ENCODE data around the gene SUN2. TPM values are rescaled to one million over a fixed set of nuclear protein-coding genes. Genes with fewer than 3 reads are reported as not detected.
"Not testable (repeated sequence)": the region's sequence is repeated elsewhere in the genome, so short reads cannot be mapped to it uniquely, and the experiment has no call there.

SUN2 gene, protein sequence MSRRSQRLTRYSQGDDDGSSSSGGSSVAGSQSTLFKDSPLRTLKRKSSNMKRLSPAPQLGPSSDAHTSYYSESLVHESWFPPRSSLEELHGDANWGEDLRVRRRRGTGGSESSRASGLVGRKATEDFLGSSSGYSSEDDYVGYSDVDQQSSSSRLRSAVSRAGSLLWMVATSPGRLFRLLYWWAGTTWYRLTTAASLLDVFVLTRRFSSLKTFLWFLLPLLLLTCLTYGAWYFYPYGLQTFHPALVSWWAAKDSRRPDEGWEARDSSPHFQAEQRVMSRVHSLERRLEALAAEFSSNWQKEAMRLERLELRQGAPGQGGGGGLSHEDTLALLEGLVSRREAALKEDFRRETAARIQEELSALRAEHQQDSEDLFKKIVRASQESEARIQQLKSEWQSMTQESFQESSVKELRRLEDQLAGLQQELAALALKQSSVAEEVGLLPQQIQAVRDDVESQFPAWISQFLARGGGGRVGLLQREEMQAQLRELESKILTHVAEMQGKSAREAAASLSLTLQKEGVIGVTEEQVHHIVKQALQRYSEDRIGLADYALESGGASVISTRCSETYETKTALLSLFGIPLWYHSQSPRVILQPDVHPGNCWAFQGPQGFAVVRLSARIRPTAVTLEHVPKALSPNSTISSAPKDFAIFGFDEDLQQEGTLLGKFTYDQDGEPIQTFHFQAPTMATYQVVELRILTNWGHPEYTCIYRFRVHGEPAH
- 100 to 1,000 TPM; 120 to 121 TPM for total RNA-seq

DNA sequence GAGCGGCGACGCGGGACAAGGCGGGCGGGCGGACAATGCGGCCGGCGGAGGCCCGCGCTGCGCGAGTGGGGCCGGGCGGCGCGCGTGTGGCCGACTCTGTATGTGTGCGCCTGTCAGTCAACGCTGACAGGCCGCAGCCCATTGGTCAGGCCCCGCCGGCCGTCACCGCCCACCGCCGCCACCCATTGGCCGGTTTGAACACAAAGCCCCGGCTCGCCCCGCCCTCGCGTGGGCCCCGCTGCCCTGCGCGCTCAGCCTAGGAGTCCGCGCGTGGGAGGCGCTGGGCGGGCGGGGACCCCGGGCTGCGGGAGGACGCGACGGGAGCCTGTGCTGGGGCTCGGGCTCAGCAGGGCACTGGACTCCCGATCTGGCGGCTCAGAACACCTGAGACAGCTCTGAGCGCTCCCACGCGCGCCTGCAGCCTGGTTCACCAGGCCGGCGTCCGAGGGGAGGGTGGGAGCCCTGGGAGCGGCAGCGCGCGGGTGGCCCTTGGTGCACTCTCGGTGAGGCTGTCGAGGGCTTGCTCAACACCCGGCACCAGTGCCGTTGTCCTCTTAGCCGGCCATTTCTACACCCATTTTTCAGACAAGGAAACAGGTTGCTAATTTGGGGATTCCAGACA is at the start of gene SUN2:
Gene SUN2, minus strand, starts transcription at position 88 of the 622 bp plus-strand sequence. CDS start 3,370 bp downstream, outside the sequence.
- intact Hi-C loops (cut with micrococcal nuclease) = loop anchor here (2.0 to 10.0 kb wide), 6 partner anchors 39 to 574 kb away; partner anchors contain the start of genes DNAL4, MAFF, NPTXR and PLA2G6
- peak; percentile 94 for DNase-seq
- Mint-ChIP-seq H3K27ac (peak within 1 kb of the TSS; percentile 92), H3K9me3 (no peaks in the 10 kb centered on the region), H3K4me3 (peak within 1 kb of the TSS; percentile 92), H3K36me3 (ENCODE audit: low read depth) (peaks cover 20% of the 10 kb centered on the region), H3K27me3 (ENCODE audit: low read depth) (no peaks in the 10 kb centered on the region), H3K4me1 (ENCODE audit: low read depth) (peaks cover 52% of the 10 kb centered on the region)
- CTCF ChIA-PET = interaction anchor here (1.2 to 1.5 kb wide), 3 partner anchors 10 to 23 kb away, joined by 3 to 12 read pairs (median 7); no protein-coding TSS in a partner anchor

DNA sequence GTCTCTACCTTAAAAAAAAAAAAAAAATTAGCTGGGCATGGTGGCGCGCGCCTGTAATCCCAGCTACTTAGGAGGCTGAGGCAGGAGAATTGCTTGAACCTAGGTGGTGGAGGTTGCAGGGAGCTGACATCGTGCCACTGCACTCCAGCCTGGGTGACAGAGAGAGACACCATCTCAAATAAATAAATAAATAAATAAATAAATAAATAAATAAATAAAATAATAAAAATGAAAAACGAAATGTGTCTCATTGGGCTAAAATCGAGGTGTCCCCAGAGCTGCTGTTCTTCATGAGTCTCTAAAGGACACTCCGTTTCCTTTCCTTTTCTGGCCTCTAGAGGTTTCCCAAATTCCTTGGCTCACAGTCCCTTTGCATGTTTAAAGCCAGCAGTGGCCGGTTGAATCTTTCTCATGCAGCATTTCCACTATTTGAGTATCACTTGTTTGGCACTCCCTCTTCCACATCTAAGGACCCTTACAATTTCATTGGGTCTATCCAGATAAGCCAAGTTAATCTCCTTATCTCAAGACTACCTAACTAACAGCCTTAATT is 49.3 kb upstream of the SUN2 start:
- H3K4me1 Mint-ChIP-seq (ENCODE audit: low read depth); H3K27ac Mint-ChIP-seq; CTCF ChIA-PET; H3K27me3 Mint-ChIP-seq (ENCODE audit: low read depth); H3K4me3 Mint-ChIP-seq; H3K9me3 Mint-ChIP-seq; intact Hi-C loops (cut with micrococcal nuclease); DNase-seq; H3K36me3 Mint-ChIP-seq (ENCODE audit: low read depth): not testable (repeated sequence)

DNA sequence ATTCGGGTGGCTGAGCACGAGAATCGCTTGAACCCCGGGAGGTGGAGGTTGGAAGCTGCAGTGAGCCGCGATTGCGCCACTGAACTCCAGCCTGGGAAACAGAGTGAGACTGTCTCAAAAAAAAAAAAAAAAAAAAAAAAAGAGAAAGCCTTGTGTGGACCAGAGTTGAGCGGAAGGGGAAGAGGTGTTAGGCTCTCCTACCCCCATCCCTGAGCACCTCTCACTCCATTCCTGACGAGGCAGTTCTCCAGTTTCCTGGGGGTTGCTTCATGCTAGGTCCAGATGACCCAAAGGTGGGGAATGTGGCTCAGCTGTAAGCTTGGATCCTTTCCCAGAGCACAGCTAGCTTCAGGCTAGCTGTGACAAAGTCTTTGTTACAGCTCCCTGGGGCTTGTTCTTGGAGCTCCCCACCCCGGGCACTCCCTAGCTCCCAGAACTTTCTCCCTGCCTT is 46.9 kb upstream of the SUN2 start:
- no peaks in the 10 kb centered on the region for H3K36me3 Mint-ChIP-seq (ENCODE audit: low read depth)
- intact Hi-C loops (cut with micrococcal nuclease) = no loop called here
- no peak overlapping the region for H3K27ac Mint-ChIP-seq
- peaks cover 16% of the 10 kb centered on the region for H3K4me1 Mint-ChIP-seq (ENCODE audit: low read depth)
- H3K9me3 Mint-ChIP-seq = peaks cover 4% of the 10 kb centered on the region
- CTCF ChIA-PET = interaction anchor here (0.6 kb wide), 1 partner anchor 10 kb away, joined by 5 read pairs; no protein-coding TSS in a partner anchor
- no peaks in the 10 kb centered on the region for H3K27me3 Mint-ChIP-seq (ENCODE audit: low read depth)
- DNase-seq = no peak
- H3K4me3 Mint-ChIP-seq = no peak overlapping the region

DNA sequence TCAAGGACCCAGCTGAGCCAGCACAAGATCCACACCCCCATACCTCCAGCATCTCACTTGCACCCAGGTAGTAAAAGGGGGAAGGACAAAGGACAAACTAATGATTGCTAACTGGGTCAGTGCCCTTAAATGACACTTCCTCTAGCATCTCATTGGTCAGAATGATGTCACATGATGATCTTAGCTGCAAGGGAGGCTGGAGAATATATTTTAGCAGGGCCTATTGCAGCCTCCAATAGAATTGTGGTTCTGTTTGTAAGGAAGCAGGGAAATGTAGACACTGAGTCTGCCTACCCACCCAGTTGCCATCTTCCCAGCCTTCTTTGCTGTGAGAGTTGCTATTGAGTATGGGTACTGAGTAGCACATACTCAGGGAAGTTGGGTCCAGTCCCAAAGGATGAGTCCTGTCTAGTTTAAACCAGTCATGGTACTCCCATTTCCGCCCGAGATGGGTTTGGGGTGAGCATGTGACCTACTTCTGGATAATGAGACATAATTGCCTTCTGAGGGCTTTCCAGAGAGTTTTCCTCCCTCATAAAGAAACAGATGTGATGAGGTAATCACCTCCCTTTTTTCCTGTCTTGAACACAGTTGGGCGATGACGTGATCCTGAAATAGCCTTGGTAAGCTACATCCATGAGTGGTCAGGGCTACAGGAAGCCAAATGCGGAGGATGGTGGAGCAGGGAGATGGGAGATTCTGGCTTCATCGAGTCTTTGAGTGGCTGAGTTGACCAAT is 43.6 kb upstream of the SUN2 start:
- H3K4me3 Mint-ChIP-seq = no peak overlapping the region
- H3K36me3 Mint-ChIP-seq (ENCODE audit: low read depth) = no peaks in the 10 kb centered on the region
- CTCF ChIA-PET = interaction anchor here (0.6 kb wide), 1 partner anchor 613 kb away, joined by 4 read pairs; no protein-coding TSS in a partner anchor
- no peak for DNase-seq
- peaks cover 16% of the 10 kb centered on the region for H3K4me1 Mint-ChIP-seq (ENCODE audit: low read depth)
- peaks cover 4% of the 10 kb centered on the region for H3K9me3 Mint-ChIP-seq
- no peak overlapping the region for H3K27ac Mint-ChIP-seq
- no peaks in the 10 kb centered on the region for H3K27me3 Mint-ChIP-seq (ENCODE audit: low read depth)
- intact Hi-C loops (cut with micrococcal nuclease) = no loop called here

DNA sequence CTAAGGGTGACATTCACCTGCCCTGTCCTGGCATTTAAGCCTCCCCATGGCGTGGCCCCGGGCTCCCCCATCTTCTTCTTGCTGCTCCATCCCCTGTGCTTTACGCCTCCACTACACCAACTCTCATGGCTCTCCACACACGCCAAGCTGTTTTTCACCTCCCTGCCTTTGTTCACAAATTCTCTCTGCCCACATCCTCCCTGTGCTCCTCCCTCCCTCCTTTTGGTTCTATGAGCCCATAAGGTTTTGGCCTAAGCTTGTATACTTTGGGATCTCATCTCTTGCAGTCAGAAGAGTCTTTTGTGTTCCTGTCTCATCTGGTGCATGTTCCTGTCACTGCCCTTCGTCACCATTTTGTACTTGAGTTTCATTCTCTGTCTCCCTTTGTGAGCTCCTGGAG is 42.7 kb upstream of the SUN2 start:
- Mint-ChIP-seq H3K36me3 (ENCODE audit: low read depth) (no peaks in the 10 kb centered on the region), H3K27me3 (ENCODE audit: low read depth) (no peaks in the 10 kb centered on the region), H3K4me3 (no peak overlapping the region), H3K4me1 (ENCODE audit: low read depth) (peaks cover 13% of the 10 kb centered on the region), H3K27ac (no peak overlapping the region), H3K9me3 (peaks cover 4% of the 10 kb centered on the region)
- CTCF ChIA-PET = interaction anchor here (0.6 kb wide), 1 partner anchor 614 kb away, joined by 4 read pairs; no protein-coding TSS in a partner anchor
- no peak for DNase-seq
- intact Hi-C loops (cut with micrococcal nuclease) = no loop called here

DNA sequence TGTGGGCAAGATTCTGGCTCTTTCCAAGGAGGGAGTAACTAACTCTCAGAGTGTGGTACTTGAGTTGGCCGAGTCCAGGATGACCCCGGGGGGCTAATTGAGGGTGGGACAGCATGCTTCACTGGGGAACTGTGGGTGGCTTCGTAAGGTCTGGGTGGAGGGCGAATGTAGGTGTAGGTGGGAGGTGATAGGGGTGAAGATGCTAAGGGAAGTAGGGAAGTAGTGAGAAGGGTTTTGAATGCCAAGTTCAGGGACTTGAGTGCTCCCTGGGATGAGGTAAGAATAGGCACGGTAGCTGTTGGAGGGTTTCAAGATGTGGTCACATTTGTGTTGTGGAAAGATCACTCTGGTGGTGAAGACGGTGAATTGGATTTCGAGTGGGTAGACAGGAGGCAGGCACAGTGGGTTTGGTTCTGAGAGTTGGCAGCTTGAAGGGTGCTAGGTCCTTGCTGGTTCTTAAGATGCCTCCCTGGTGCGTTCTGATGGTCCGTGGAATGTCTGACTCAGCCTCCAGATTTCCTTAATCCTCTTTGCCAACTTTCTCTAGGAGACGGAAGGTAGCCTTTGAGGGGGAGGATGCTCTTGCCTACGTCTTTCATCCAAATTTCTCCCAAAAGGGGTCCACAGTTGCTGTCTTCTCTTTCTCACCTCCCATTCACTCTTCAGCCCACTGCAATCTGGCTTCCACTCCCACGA is 40.6 kb upstream of the SUN2 start:
- no peak for DNase-seq
- CTCF ChIA-PET = no interaction called here
- H3K4me1 Mint-ChIP-seq (ENCODE audit: low read depth) = peaks cover 19% of the 10 kb centered on the region
- peaks cover 4% of the 10 kb centered on the region for H3K9me3 Mint-ChIP-seq
- H3K27me3 Mint-ChIP-seq (ENCODE audit: low read depth) = no peaks in the 10 kb centered on the region
- no peaks in the 10 kb centered on the region for H3K36me3 Mint-ChIP-seq (ENCODE audit: low read depth)
- intact Hi-C loops (cut with micrococcal nuclease) = no loop called here
- no peak overlapping the region for H3K27ac Mint-ChIP-seq
- H3K4me3 Mint-ChIP-seq = no peak overlapping the region

DNA sequence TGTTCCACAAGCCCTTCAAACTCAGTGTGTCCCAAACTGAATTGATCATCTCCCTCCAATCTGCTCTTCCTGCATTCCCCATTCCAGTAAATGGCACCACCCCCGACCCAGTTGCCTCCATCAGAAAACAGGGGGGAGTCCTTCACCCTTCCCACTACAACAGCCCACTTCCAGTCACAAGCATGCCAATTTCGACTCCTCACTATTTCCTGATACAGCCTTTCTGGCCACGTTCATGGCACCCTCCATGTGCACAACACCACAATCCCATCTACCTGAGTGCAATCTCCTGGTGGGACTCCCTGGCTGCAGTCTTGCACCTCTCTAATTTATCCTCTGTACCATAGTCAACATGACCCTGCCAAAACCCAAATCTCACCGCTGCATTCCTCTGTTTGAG is 39.8 kb upstream of the SUN2 start:
- intact Hi-C loops (cut with micrococcal nuclease) = loop anchor here (2.0 kb wide), 1 partner anchor 41 kb away; the partner anchor contains the start of gene SUN2
- no peak for DNase-seq
- H3K27ac Mint-ChIP-seq = no peak overlapping the region
- H3K9me3 Mint-ChIP-seq = peaks cover 4% of the 10 kb centered on the region
- H3K36me3 Mint-ChIP-seq (ENCODE audit: low read depth) = no peaks in the 10 kb centered on the region
- no peaks in the 10 kb centered on the region for H3K27me3 Mint-ChIP-seq (ENCODE audit: low read depth)
- CTCF ChIA-PET = no interaction called here
- H3K4me3 Mint-ChIP-seq = no peak overlapping the region
- H3K4me1 Mint-ChIP-seq (ENCODE audit: low read depth) = peaks cover 19% of the 10 kb centered on the region

DNA sequence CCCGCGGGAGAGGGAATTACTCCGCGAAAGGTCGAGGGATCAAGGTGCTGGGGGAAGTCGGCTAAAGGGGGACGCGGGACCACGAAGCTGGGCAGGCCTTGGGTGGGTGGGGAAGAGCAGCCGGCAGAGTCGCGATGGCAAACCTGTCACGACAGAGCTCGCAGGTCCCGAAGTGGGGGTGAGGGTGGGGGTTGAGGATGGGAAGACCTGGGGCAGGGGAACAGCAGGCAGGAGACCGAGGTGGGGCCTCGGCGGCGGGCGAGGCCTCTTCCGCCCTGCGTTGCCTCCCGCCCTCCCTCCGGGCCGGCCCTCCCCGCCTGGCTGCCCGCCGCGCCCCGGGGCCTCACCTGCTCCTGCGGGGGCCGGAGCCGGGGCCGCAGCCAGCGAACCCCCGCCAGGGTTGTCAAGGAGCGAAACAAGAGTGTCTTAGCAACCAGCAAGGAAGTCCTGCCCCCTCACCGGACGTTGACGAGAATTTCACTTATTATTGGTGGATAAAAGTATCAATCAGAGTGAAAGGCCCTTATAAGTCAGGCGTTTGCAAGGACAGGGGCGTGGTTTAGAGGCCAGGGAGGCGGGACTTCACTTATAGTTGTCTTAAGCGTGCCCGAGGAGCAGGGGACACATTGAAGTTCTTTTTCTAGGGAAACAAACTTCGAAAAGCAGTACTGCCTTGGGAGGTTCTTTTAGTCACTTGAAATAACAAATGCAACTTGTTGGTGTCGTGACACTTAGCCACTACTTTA is 38.1 kb upstream of the SUN2 start, which contains the start of gene DNAL4:
Gene DNAL4, minus strand, starts transcription at position 423 of the 746 bp plus-strand sequence. CDS start 11,412 bp downstream, outside the sequence.
- Mint-ChIP-seq H3K27me3 (ENCODE audit: low read depth) (no peaks in the 10 kb centered on the region), H3K36me3 (ENCODE audit: low read depth) (no peaks in the 10 kb centered on the region), H3K27ac (peak within 1 kb of the TSS; percentile 46), H3K4me1 (ENCODE audit: low read depth) (peaks cover 18% of the 10 kb centered on the region), H3K9me3 (peaks cover 2% of the 10 kb centered on the region), H3K4me3 (peak within 1 kb of the TSS; percentile 76)
- intact Hi-C loops (cut with micrococcal nuclease) = loop anchor here (1.0 to 2.0 kb wide), 2 partner anchors 39 to 89 kb away; partner anchors contain the start of genes GTPBP1 and SUN2
- CTCF ChIA-PET = interaction anchor here (0.7 kb wide), 1 partner anchor 76 kb away, joined by 3 read pairs; no protein-coding TSS in a partner anchor
- DNase-seq = peak; percentile 97

DNA sequence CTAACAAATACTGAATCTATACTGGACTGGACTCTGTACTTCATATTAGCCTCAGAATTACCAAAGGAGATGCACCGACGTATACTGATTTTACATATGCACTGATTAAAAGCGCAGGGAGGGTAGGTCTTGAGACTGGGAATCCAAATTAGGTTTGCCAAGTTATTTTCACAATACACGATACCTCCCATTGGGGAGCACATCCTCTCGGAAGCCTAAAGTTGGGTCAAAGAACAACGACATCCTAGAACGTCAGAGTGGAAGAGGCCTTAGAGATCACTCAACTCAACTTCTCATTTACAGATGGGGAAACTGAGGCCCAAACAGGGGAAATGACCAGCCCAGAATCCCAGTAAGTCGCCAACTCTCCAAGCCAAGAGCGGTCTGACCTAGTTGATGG is 37.5 kb upstream of the SUN2 start:
- H3K36me3 Mint-ChIP-seq (ENCODE audit: low read depth) = no peaks in the 10 kb centered on the region
- intact Hi-C loops (cut with micrococcal nuclease) = no loop called here
- H3K4me1 Mint-ChIP-seq (ENCODE audit: low read depth) = peaks cover 12% of the 10 kb centered on the region
- DNase-seq = no peak
- H3K27me3 Mint-ChIP-seq (ENCODE audit: low read depth) = no peaks in the 10 kb centered on the region
- no peaks in the 10 kb centered on the region for H3K9me3 Mint-ChIP-seq
- no peak overlapping the region for H3K27ac Mint-ChIP-seq
- CTCF ChIA-PET = no interaction called here
- peak overlapping the region; percentile 76 for H3K4me3 Mint-ChIP-seq

DNA sequence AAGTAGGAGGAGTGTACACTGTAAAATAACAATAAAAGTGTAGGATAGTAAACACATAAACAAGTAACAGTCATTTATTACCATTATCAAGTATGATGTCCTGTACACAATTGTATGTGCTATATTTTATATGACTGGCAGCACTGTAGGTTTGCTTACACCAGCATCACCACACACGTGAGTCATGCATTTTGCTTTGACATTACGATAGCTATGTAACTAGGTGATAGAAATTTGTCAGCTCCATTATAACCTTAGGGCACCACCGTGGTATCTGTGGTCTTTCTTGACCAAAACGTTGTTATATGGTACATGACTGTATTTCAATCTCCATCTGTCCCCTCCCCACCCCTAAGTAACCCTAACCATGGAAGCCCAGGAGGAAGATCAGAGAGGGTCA is 37.0 kb upstream of the SUN2 start:
- Mint-ChIP-seq H3K4me3 (peak overlapping the region; percentile 76), H3K4me1 (ENCODE audit: low read depth) (peaks cover 8% of the 10 kb centered on the region), H3K9me3 (no peaks in the 10 kb centered on the region), H3K36me3 (ENCODE audit: low read depth) (no peaks in the 10 kb centered on the region), H3K27me3 (ENCODE audit: low read depth) (no peaks in the 10 kb centered on the region), H3K27ac (no peak overlapping the region)
- DNase-seq = no peak
- CTCF ChIA-PET = interaction anchor here (1.2 kb wide), 1 partner anchor 10 kb away, joined by 5 read pairs; no protein-coding TSS in a partner anchor
- intact Hi-C loops (cut with micrococcal nuclease) = no loop called here

Measured in activated naive CD4-positive, alpha-beta T cell treated with anti-CD3 and anti-CD28 coated beads for 36 hours (primary cell).